ENCODE results near the gene GPR162. TPM values are rescaled to one million over a fixed set of nuclear protein-coding genes. Genes with fewer than 3 reads are reported as not detected.
"Not testable (repeated sequence)": the region's sequence is repeated elsewhere in the genome, so short reads cannot be mapped to it uniquely, and the experiment has no call there.

GPR162 gene
- total RNA-seq, 1 experiment from 2014 or later, result not detected

DNA sequence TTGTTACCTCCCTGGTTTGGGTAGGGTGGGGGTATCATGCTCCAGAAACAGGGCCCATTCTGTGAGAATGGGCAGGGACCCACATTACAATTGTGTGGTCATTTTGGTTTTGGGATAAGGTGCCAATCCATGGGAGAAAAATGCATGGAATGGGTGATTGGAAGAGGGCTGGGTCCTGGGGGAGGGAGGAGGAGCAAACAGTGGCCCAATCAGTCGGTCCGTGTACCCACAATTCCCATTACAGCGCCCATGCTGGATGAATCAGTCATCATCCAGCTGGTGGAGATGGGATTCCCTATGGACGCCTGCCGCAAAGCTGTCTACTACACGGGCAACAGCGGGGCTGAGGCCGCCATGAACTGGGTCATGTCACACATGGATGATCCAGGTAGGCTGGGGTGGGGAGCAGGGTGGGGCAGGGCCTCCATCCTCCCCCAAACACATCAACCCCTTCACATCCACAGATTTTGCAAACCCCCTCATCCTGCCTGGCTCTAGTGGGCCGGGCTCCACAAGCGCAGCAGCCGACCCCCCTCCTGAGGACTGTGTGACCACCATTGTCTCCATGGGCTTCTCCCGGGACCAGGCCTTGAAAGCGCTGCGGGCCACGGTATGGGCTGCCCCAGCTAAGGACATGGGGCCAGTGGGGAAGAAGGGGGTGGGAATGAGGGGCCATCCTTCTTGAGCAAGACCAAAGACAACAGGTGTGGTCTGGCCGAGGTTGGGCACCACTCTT is 42.1 kb downstream of the GPR162 start:
- no peak overlapping the region for H3K27ac Mint-ChIP-seq (ENCODE audit: low read depth, unreplicated experiment)
- DNase-seq (ENCODE audit: unreplicated experiment), result no peak
- ChIA-PET POLR2A (interaction anchor here (0.7 to 7.1 kb wide), 2 partner anchors 12 to 82 kb away, joined by 3 to 130 read pairs; partner anchors contain the start of genes CDCA3 and USP5), CTCF (interaction anchor here (0.8 to 2.0 kb wide), 3 partner anchors 9 to 98 kb away, joined by 3 to 10 read pairs (median 3); partner anchors contain the start of gene SPSB2)
- H3K4me1 Mint-ChIP-seq (ENCODE audit: insufficient read depth, unreplicated experiment), result peaks cover 8% of the 10 kb centered on the region
- peaks cover 70% of the 10 kb centered on the region for H3K36me3 Mint-ChIP-seq (ENCODE audit: insufficient read depth, unreplicated experiment)
- no peaks in the 10 kb centered on the region for H3K9me3 Mint-ChIP-seq (ENCODE audit: unreplicated experiment)
- H3K27me3 Mint-ChIP-seq (ENCODE audit: insufficient read depth, unreplicated experiment), result no peaks in the 10 kb centered on the region
- TF ChIP-seq, protein P1, sequence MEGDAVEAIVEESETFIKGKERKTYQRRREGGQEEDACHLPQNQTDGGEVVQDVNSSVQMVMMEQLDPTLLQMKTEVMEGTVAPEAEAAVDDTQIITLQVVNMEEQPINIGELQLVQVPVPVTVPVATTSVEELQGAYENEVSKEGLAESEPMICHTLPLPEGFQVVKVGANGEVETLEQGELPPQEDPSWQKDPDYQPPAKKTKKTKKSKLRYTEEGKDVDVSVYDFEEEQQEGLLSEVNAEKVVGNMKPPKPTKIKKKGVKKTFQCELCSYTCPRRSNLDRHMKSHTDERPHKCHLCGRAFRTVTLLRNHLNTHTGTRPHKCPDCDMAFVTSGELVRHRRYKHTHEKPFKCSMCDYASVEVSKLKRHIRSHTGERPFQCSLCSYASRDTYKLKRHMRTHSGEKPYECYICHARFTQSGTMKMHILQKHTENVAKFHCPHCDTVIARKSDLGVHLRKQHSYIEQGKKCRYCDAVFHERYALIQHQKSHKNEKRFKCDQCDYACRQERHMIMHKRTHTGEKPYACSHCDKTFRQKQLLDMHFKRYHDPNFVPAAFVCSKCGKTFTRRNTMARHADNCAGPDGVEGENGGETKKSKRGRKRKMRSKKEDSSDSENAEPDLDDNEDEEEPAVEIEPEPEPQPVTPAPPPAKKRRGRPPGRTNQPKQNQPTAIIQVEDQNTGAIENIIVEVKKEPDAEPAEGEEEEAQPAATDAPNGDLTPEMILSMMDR (IDR thresholded peaks at IDR 0.05; ENCODE audit: unreplicated experiment), result no peak
- no peak overlapping the region for H3K4me3 Mint-ChIP-seq (ENCODE audit: unreplicated experiment)
- BruUV-seq (replicated peaks), result no TSS peak
- intact Hi-C loops (cut with micrococcal nuclease), result no loop called here

DNA sequence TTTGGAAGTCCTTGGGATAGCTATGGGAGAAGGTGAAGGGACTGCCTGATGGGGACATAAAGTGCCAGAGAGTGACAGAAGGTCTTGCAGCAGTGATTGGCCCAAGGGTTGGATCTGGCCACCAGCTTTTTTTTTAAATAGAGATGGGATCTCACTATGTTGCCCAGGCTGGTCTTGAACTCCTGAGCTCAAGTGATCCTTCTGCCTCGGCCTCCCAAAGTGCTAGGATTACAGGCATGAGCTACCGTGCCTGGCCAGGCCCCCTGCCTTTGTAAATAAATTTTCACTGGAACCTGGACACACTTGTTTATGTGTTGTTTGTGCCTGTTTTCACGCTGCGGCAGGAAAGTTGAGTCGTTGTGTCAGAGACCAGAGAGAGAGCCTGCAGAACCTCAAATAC is 43.7 kb downstream of the GPR162 start:
- DNase-seq (ENCODE audit: unreplicated experiment); H3K4me3 Mint-ChIP-seq (ENCODE audit: unreplicated experiment); H3K9me3 Mint-ChIP-seq (ENCODE audit: unreplicated experiment); H3K27ac Mint-ChIP-seq (ENCODE audit: low read depth, unreplicated experiment); intact Hi-C loops (cut with micrococcal nuclease); H3K27me3 Mint-ChIP-seq (ENCODE audit: insufficient read depth, unreplicated experiment); BruUV-seq (replicated peaks): not testable (repeated sequence)
- CTCF ChIA-PET, result interaction anchor here (1.0 to 2.9 kb wide), 2 partner anchors 12 to 17 kb away, joined by 3 to 9 read pairs; no protein-coding TSS in a partner anchor
- H3K4me1 Mint-ChIP-seq (ENCODE audit: insufficient read depth, unreplicated experiment), result peaks cover 18% of the 10 kb centered on the region
- peaks cover 76% of the 10 kb centered on the region for H3K36me3 Mint-ChIP-seq (ENCODE audit: insufficient read depth, unreplicated experiment)
- POLR2A ChIA-PET, result interaction anchor here (0.6 to 7.1 kb wide), 4 partner anchors 14 to 206 kb away, joined by 3 to 130 read pairs (median 4); partner anchors contain the start of genes CDCA3 and USP5

DNA sequence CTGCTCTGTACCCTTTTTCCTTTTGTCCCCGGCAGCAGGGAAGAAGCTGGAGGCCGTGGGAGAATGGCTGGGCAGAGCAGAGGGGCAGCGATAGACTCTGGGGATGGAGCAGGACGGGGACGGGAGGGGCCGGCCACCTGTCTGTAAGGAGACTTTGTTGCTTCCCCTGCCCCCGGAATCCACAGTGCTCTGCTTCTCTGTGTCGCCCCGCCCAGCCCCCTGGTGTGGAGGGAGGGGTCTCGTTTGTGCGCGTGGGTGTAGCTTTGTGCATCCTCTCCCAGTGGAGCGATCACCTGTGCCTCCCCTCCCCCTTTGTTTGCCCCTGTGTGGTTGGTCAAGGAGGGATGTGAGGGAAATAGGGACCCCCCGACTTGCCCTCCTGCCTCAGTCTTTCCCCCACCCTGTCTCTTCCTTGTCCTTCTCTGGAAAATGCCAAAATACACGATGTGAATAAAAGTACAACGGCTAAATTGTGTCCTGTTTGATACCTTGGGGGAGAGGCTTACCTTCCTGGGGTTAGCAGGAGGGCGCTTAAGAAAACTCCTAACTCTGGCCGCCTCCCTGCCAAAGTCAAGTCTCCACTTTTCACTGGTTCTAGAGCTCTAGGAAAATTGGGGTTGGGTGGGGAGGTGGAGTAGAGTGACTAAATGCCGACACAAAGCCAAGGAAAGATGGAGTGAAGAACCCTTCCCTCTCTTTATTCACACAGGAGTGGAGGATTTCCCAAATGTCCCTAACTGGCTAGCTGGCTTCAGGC is 44.7 kb downstream of the GPR162 start:
- no peak for DNase-seq (ENCODE audit: unreplicated experiment)
- ChIA-PET POLR2A (interaction anchor here (0.6 to 7.1 kb wide), 10 partner anchors 8 to 152 kb away, joined by 3 to 130 read pairs (median 4); partner anchors contain the start of genes C12orf57, CDCA3, LPCAT3 and MLF2), CTCF (interaction anchor here (0.5 to 7.1 kb wide), 9 partner anchors 10 to 113 kb away, joined by 3 to 52 read pairs (median 3); partner anchors contain the start of genes C12orf57 and RNU7-1)
- Mint-ChIP-seq H3K27ac (ENCODE audit: low read depth, unreplicated experiment) (peak overlapping the region; percentile 82), H3K4me3 (ENCODE audit: unreplicated experiment) (peak overlapping the region; percentile 86), H3K36me3 (ENCODE audit: insufficient read depth, unreplicated experiment) (peaks cover 76% of the 10 kb centered on the region), H3K4me1 (ENCODE audit: insufficient read depth, unreplicated experiment) (peaks cover 18% of the 10 kb centered on the region), H3K27me3 (ENCODE audit: insufficient read depth, unreplicated experiment) (no peaks in the 10 kb centered on the region), H3K9me3 (ENCODE audit: unreplicated experiment) (no peaks in the 10 kb centered on the region)
- intact Hi-C loops (cut with micrococcal nuclease), result no loop called here
- TF ChIP-seq, protein P1 (IDR thresholded peaks at IDR 0.05; ENCODE audit: unreplicated experiment), result no peak
- no TSS peak for BruUV-seq (replicated peaks)

DNA sequence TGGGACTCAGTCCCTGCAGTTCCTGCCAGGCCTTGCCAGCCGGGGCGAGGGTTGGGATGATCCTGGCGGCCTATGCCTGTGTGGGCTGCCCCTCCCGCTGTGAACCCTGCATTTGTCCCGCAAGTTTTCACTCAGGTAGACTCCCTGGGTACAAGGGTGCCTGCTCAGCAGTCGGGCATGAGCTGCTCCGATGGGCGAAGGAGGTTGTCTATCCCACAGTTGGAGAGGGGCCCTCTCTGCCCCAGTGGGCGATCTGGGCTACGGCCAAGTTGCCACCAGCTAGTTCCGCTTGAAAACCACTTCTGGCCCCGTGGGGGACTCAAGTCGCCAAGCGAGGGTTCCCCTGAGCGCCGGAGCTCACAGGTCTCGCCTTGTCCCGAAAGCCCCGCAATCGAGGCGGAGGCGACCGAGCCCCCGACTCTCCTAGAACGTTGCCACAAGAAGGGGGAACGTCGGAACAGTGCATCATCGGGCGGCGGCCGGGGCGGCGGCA is 45.3 kb downstream of the GPR162 start:
- ChIA-PET CTCF (interaction anchor here (0.6 to 7.1 kb wide), 9 partner anchors 13 to 252 kb away, joined by 3 to 52 read pairs (median 4); partner anchors contain the start of genes C12orf57, C1RL and RNU7-1), POLR2A (interaction anchor here (0.7 to 7.1 kb wide), 13 partner anchors 9 to 151 kb away, joined by 3 to 130 read pairs (median 7); partner anchors contain the start of genes C12orf57, CDCA3, COPS7A and LPCAT3)
- H3K27me3 Mint-ChIP-seq (ENCODE audit: insufficient read depth, unreplicated experiment), result no peaks in the 10 kb centered on the region
- BruUV-seq (replicated peaks), result no TSS peak
- DNase-seq (ENCODE audit: unreplicated experiment), result no peak
- peak overlapping the region; percentile 86 for H3K4me3 Mint-ChIP-seq (ENCODE audit: unreplicated experiment)
- intact Hi-C loops (cut with micrococcal nuclease), result no loop called here
- H3K4me1 Mint-ChIP-seq (ENCODE audit: insufficient read depth, unreplicated experiment), result peaks cover 25% of the 10 kb centered on the region
- TF ChIP-seq, protein P1 (IDR thresholded peaks at IDR 0.05; ENCODE audit: unreplicated experiment), result no peak
- H3K9me3 Mint-ChIP-seq (ENCODE audit: unreplicated experiment), result no peaks in the 10 kb centered on the region
- H3K36me3 Mint-ChIP-seq (ENCODE audit: insufficient read depth, unreplicated experiment), result peaks cover 74% of the 10 kb centered on the region
- peak overlapping the region; percentile 82 for H3K27ac Mint-ChIP-seq (ENCODE audit: low read depth, unreplicated experiment)
